ENCODE measurements around the gene FSCB. TPM values are rescaled to one million over a fixed set of nuclear protein-coding genes. Genes with fewer than 3 reads are reported as not detected.

Gene FSCB
- 0.07 and 0.12 TPM in 2 replicates for total RNA-seq (2014; rRNA removed; shearing (Covaris generic))
- not detected in 2 replicates for polyA plus RNA-seq (2016; fragmentation: Nextera tagmentation; extraction: Ambion mirVana)
- long read RNA-seq = 0 reads

DNA sequence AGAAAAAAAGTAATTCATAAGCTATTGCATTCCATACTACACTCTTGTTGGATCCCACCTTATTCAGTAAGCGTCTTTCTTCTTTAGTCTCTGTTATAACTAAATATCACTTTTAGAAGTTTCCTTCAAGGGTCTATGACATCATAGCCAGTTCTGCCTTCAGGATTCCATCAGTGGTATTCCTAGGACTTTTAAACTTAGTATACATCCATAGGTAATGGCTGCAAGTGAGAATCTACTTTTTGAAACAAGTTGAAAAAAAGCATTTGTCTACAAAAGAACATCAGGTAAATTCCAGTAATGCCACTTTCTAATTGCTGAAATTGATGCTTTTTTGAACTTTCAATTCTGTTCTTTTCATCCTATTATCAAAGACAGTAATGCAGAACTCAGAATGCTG, at the start of gene FSCB:
Gene FSCB, minus strand, starts transcription at position 101 of the 400 bp plus-strand sequence. CDS start 296 bp downstream, outside the sequence.
- H3F3A ChIP-seq (replicated peaks; ENCODE audit: low read depth) = no peaks in the 10 kb centered on the region
- no peaks in the 10 kb centered on the region for H3K79me2 ChIP-seq (replicated peaks; ENCODE audit: insufficient read depth)
- no peak for DNase-seq (ENCODE audit: low spot score)
- Mint-ChIP-seq H3K9me3 (no peaks in the 10 kb centered on the region), H3K4me1 (no peaks in the 10 kb centered on the region), H3K36me3 (ENCODE audit: low read depth) (no peaks in the 10 kb centered on the region), H3K27me3 (ENCODE audit: insufficient read depth, low read depth, poor library complexity) (no peaks in the 10 kb centered on the region), H3K27ac (no peak within 1 kb of the TSS), H3K4me3 (no peak within 1 kb of the TSS)
- no peak within 1 kb of the TSS for H3K27ac ChIP-seq (ENCODE audit: low read depth)
- ATAC-seq = no peak
- H3K4me3 ChIP-seq = no peak within 1 kb of the TSS
- no peaks in the 10 kb centered on the region for H4K20me1 ChIP-seq (replicated peaks; ENCODE audit: insufficient read depth)
- no peaks in the 10 kb centered on the region for H3K36me3 ChIP-seq (ENCODE audit: insufficient read depth)
- no peak within 1 kb of the TSS for H3K4me2 ChIP-seq
- H3K9me2 ChIP-seq (ENCODE audit: insufficient read depth) = no peaks in the 10 kb centered on the region
- H3K27me3 ChIP-seq (ENCODE audit: insufficient read depth) = no peaks in the 10 kb centered on the region
- TF ChIP-seq, protein P1, sequence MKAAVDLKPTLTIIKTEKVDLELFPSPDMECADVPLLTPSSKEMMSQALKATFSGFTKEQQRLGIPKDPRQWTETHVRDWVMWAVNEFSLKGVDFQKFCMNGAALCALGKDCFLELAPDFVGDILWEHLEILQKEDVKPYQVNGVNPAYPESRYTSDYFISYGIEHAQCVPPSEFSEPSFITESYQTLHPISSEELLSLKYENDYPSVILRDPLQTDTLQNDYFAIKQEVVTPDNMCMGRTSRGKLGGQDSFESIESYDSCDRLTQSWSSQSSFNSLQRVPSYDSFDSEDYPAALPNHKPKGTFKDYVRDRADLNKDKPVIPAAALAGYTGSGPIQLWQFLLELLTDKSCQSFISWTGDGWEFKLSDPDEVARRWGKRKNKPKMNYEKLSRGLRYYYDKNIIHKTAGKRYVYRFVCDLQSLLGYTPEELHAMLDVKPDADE (IDR thresholded peaks at IDR 0.05) = no peak
- no peaks in the 10 kb centered on the region for H3K4me1 ChIP-seq (ENCODE audit: insufficient read depth)
- no peak within 1 kb of the TSS for H2AFZ ChIP-seq

DNA sequence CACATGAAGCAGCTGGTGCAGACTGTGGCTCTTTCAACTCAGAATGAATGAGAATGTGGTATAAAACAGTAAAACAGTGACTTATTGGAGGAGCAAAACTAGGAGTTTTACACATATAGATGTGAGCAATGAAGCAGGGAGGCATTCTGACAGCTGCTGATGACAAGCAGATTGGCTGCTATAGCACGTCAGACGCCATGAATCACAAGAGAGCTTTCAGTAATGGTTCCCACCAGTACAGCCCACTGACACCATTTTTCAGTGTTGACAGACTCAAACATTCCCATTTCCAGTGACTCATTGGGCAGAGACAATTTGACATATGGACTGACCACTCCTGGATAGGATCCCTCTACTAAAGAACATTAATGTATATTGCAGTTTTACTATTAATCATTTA, 24.6 kb upstream of the FSCB start:
- Histone ChIP-seq H3K4me3 (no peak overlapping the region), H3K4me2 (no peak overlapping the region), H4K20me1 (replicated peaks; ENCODE audit: insufficient read depth) (no peaks in the 10 kb centered on the region), H3K79me2 (replicated peaks; ENCODE audit: insufficient read depth) (no peaks in the 10 kb centered on the region), H3K27me3 (ENCODE audit: insufficient read depth) (no peaks in the 10 kb centered on the region), H3K9me2 (ENCODE audit: insufficient read depth) (no peaks in the 10 kb centered on the region), H3F3A (replicated peaks; ENCODE audit: low read depth) (no peaks in the 10 kb centered on the region), H3K4me1 (ENCODE audit: insufficient read depth) (no peaks in the 10 kb centered on the region), H3K27ac (ENCODE audit: low read depth) (no peak overlapping the region), H2AFZ (no peak overlapping the region), H3K36me3 (ENCODE audit: insufficient read depth) (no peaks in the 10 kb centered on the region)
- Mint-ChIP-seq H3K27ac (no peak overlapping the region), H3K4me1 (no peaks in the 10 kb centered on the region), H3K27me3 (ENCODE audit: insufficient read depth, low read depth, poor library complexity) (no peaks in the 10 kb centered on the region), H3K9me3 (no peaks in the 10 kb centered on the region), H3K4me3 (no peak overlapping the region), H3K36me3 (ENCODE audit: low read depth) (no peaks in the 10 kb centered on the region)
- ATAC-seq = no peak
- TF ChIP-seq POLR2AphosphoS5 (IDR thresholded peaks at IDR 0.05; ENCODE audit: low read depth) = no peak
- no peak for TF ChIP-seq JUNB (IDR thresholded peaks at IDR 0.05; ENCODE audit: unreplicated experiment)
- no peak for TF ChIP-seq STAT1 (IDR thresholded peaks at IDR 0.05; ENCODE audit: unreplicated experiment)
- TF ChIP-seq ZNF331 (CRISPR knock-in tag; IDR thresholded peaks at IDR 0.05; ENCODE audit: low read depth) = no peak
- TF ChIP-seq ZNF114 (CRISPR knock-in tag; IDR thresholded peaks at IDR 0.05) = no peak
- no peak for TF ChIP-seq NANOG (IDR thresholded peaks at IDR 0.05; ENCODE audit: borderline replicate concordance)
- no peak for DNase-seq (ENCODE audit: low spot score)

- H3K27me3 Mint-ChIP-seq (ENCODE audit: insufficient read depth, low read depth, poor library complexity) = no peaks in the 10 kb centered on the region
- no peak overlapping the region for H2AFZ ChIP-seq
- H3K27ac Mint-ChIP-seq = no peak overlapping the region
- no peak overlapping the region for H3K4me2 ChIP-seq
- no peaks in the 10 kb centered on the region for H3K9me3 Mint-ChIP-seq
- no peaks in the 10 kb centered on the region for H3K4me1 Mint-ChIP-seq
- H3K4me3 ChIP-seq = no peak overlapping the region
- no peak overlapping the region for H3K27ac ChIP-seq (ENCODE audit: low read depth)
- ATAC-seq (no peak), DNase-seq (ENCODE audit: low spot score) (no peak)
- H3K4me1 ChIP-seq (ENCODE audit: insufficient read depth) = no peaks in the 10 kb centered on the region
- no peaks in the 10 kb centered on the region for H4K20me1 ChIP-seq (replicated peaks; ENCODE audit: insufficient read depth)
- TF ChIP-seq STAT1 (IDR thresholded peaks at IDR 0.05; ENCODE audit: unreplicated experiment) = no peak
- TF ChIP-seq POLR2AphosphoS5 (IDR thresholded peaks at IDR 0.05; ENCODE audit: low read depth) = no peak
- no peaks in the 10 kb centered on the region for H3K27me3 ChIP-seq (ENCODE audit: insufficient read depth)
- H3F3A ChIP-seq (replicated peaks; ENCODE audit: low read depth) = no peaks in the 10 kb centered on the region
- H3K36me3 Mint-ChIP-seq (ENCODE audit: low read depth) = no peaks in the 10 kb centered on the region
- H3K4me3 Mint-ChIP-seq = no peak overlapping the region
- H3K79me2 ChIP-seq (replicated peaks; ENCODE audit: insufficient read depth) = no peaks in the 10 kb centered on the region
- H3K36me3 ChIP-seq (ENCODE audit: insufficient read depth) = no peaks in the 10 kb centered on the region
- no peaks in the 10 kb centered on the region for H3K9me2 ChIP-seq (ENCODE audit: insufficient read depth)
These were observed 23.4 kb upstream of the FSCB start for GRCh38 chr14:44530475-44530874.

Data from GM23338 (cell line).